ENCODE measurements around the gene TMC4.

- TF ChIP-seq, protein P1, sequence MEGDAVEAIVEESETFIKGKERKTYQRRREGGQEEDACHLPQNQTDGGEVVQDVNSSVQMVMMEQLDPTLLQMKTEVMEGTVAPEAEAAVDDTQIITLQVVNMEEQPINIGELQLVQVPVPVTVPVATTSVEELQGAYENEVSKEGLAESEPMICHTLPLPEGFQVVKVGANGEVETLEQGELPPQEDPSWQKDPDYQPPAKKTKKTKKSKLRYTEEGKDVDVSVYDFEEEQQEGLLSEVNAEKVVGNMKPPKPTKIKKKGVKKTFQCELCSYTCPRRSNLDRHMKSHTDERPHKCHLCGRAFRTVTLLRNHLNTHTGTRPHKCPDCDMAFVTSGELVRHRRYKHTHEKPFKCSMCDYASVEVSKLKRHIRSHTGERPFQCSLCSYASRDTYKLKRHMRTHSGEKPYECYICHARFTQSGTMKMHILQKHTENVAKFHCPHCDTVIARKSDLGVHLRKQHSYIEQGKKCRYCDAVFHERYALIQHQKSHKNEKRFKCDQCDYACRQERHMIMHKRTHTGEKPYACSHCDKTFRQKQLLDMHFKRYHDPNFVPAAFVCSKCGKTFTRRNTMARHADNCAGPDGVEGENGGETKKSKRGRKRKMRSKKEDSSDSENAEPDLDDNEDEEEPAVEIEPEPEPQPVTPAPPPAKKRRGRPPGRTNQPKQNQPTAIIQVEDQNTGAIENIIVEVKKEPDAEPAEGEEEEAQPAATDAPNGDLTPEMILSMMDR (IDR thresholded peaks at IDR 0.05; ENCODE audit: borderline replicate concordance, extremely low read depth, low read length, poor library complexity, severe bottlenecking): no peak
- no peak for TF ChIP-seq EZH2 (IDR thresholded peaks at IDR 0.05; ENCODE audit: borderline replicate concordance, low read depth, low read length, severe bottlenecking)
Observed at GRCh38 chr19:54201980-54202379, 29.0 kb upstream of the TMC4 start.
